Left cardiac atrium (tissue), 4 donors: ENCODE data around the gene RGS10. TPM values are rescaled to one million over a fixed set of nuclear protein-coding genes. Genes with fewer than 3 reads are reported as not detected.
A peak's percentile ranks its signal among the peaks of the same experiment; 100 is the strongest.
"Not testable (repeated sequence)": the region's sequence is repeated elsewhere in the genome, so short reads cannot be mapped to it uniquely, and the experiment has no call there.

Experiments
- ATAC-seq, 2 donors: fragments of 200-7000 bp; cut with Tn5 transposase; one replicate each; pipeline ENCODE4 v1.9.1; 2020; ENCODE audit warnings: mild to moderate bottlenecking in 2 of 2, moderate library complexity in 2 of 2
- DNase-seq: peaks from one replicate; pipeline ENCODE4 v3.0.0-alpha.2; 2020
- intact Hi-C, 2 donors: fragments of 100-400 bp; cut with DNase I; formaldehyde crosslinking; loops; one replicate each; pipeline versions ENCODE4 v1.14.1 to v1.15.1; 2022 to 2023
- total RNA-seq, 2 donors: library from RNA; stranded (reverse); fragmentation: NEBNext Ultra II Directional; extraction: Animal tissue kit (Norgen Biotek cat#: 25700); gene quantifications; one replicate each; pipeline ENCODE4 v1.2.1, GENCODE V29; 2021
- donor health status: DM: no; HTN: yes; CAD: no.
- donor health status: DM: no; HTN: yes; CAD: no; lungs with severe emphysema.
- donor health status: DM: yes; HTN: yes; CAD: no.
- donor health status: Dilated cardiomyopathy.

RGS10 gene
- total RNA-seq, 2 donors from 2014 or later = 7.0 to 12.5 TPM

- ATAC-seq = no peak
- intact Hi-C loops = no loop called here
Measured at GRCh38 chr10:119541046-119541445, 1.5 kb downstream of the RGS10 start.

GRCh38 chr10:119540038-119540437 is 2.5 kb downstream of the RGS10 start:
- no peak for ATAC-seq
- intact Hi-C loops = no loop called here
- no peak for DNase-seq

More at GRCh38 chr10:119541046-119541445, 1.5 kb downstream of the RGS10 start:
- no peak for DNase-seq

- DNase-seq (no peak), ATAC-seq (no peak)
- intact Hi-C loops = no loop called here
Measured at GRCh38 chr10:119539359-119539825, 3.1 kb downstream of the RGS10 start.

GRCh38 chr10:119538632-119539358 is 3.7 kb downstream of the RGS10 start:
- ATAC-seq (no peak), DNase-seq (no peak)
- intact Hi-C loops = no loop called here

- DNase-seq (no peak), ATAC-seq (no peak)
- intact Hi-C loops = no loop called here
Measured at GRCh38 chr10:119537953-119538630, 4.4 kb downstream of the RGS10 start.

GRCh38 chr10:119536508-119537025 is 6.0 kb downstream of the RGS10 start:
- DNase-seq = no peak
- no peak for ATAC-seq
- intact Hi-C loops = no loop called here

- ATAC-seq (no peak), DNase-seq (no peak)
- intact Hi-C loops = no loop called here
Measured at GRCh38 chr10:119535837-119536507, 6.5 kb downstream of the RGS10 start.

- DNase-seq (no peak), ATAC-seq (no peak)
- intact Hi-C loops = no loop called here
Measured at GRCh38 chr10:119535305-119535704, 7.2 kb downstream of the RGS10 start.

GRCh38 chr10:119533473-119533872 is 9.0 kb downstream of the RGS10 start:
- intact Hi-C loops = no loop called here
- ATAC-seq (no peak), DNase-seq (no peak)

GRCh38 chr10:119532791-119533190 is 9.7 kb downstream of the RGS10 start:
- ATAC-seq = peak in 1 of 2 donors; percentile 54

GRCh38 chr10:119532251-119532650 is 10.3 kb downstream of the RGS10 start:
- DNase-seq, intact Hi-C loops, ATAC-seq: not testable (repeated sequence)

More at GRCh38 chr10:119532791-119533190, 9.7 kb downstream of the RGS10 start:
- intact Hi-C loops, DNase-seq: not testable (repeated sequence)

- ATAC-seq (no peak), DNase-seq (no peak)
- intact Hi-C loops = no loop called here
Measured at GRCh38 chr10:119531067-119531466, 11.5 kb downstream of the RGS10 start.

- ATAC-seq, intact Hi-C loops, DNase-seq: not testable (repeated sequence)
Measured at GRCh38 chr10:119528663-119529237, 13.8 kb downstream of the RGS10 start.

GRCh38 chr10:119526621-119527592 is 15.6 kb downstream of the RGS10 start:
- no peak for ATAC-seq
- DNase-seq = no peak
- intact Hi-C loops = no loop called here

- ATAC-seq = no peak
- intact Hi-C loops = no loop called here
- no peak for DNase-seq
Measured at GRCh38 chr10:119526149-119526548, 16.4 kb downstream of the RGS10 start.

- intact Hi-C loops = no loop called here
- no peak for ATAC-seq
- no peak for DNase-seq
Measured at GRCh38 chr10:119525116-119525515, 17.4 kb downstream of the RGS10 start.

GRCh38 chr10:119524720-119525070 is 17.8 kb downstream of the RGS10 start:
- intact Hi-C loops = no loop called here
- no peak for DNase-seq
- no peak for ATAC-seq
